Effector memory CD8-positive, alpha-beta T cell (primary cell): ENCODE results near the gene SPNS1.
"Not testable (repeated sequence)": the region's sequence is repeated elsewhere in the genome, so short reads cannot be mapped to it uniquely, and the experiment has no call there.

Source experiments
- ATAC-seq: fragments of 150-1000 bp; cut with Tn5 transposase; replicated peaks from 2 replicates; pipeline ENCODE4 v1.10.0; 2021; ENCODE audit warnings: mild to moderate bottlenecking, moderate library complexity
- DNase-seq, 3 experiments: peaks; one replicate each; pipeline ENCODE4 v3.0.0; 2021
- H3K27ac Mint-ChIP-seq, 2 donors: one replicate each; pipeline ENCODE4 v1.8.0; 2022; ENCODE audit warnings: mild to moderate bottlenecking in 2 of 2, mixed read lengths in 2 of 2, moderate library complexity in 2 of 2
- H3K27me3 Mint-ChIP-seq, 2 donors: one replicate each; pipeline ENCODE4 v1.8.0; 2022; ENCODE audit warnings: mixed read lengths in 2 of 2
- H3K36me3 Mint-ChIP-seq: one replicate; pipeline ENCODE4 v1.8.0; 2022; ENCODE audit warnings: mild to moderate bottlenecking, moderate library complexity, mixed read lengths; ENCODE audit not compliant: insufficient read depth
- H3K4me1 Mint-ChIP-seq, 2 donors: one replicate each; pipeline ENCODE4 v1.8.0; 2022; ENCODE audit warnings: low read depth in 2 of 2, mixed read lengths in 2 of 2
- H3K4me3 Mint-ChIP-seq, 2 donors: one replicate each; pipeline ENCODE4 v1.8.0; 2022; ENCODE audit warnings: mild to moderate bottlenecking in 2 of 2, mixed read lengths in 2 of 2, moderate library complexity in 2 of 2
- H3K9me3 Mint-ChIP-seq, 2 donors: one replicate each; pipeline ENCODE4 v1.8.0; 2022; ENCODE audit warnings: mixed read lengths in 2 of 2

Gene SPNS1

DNA sequence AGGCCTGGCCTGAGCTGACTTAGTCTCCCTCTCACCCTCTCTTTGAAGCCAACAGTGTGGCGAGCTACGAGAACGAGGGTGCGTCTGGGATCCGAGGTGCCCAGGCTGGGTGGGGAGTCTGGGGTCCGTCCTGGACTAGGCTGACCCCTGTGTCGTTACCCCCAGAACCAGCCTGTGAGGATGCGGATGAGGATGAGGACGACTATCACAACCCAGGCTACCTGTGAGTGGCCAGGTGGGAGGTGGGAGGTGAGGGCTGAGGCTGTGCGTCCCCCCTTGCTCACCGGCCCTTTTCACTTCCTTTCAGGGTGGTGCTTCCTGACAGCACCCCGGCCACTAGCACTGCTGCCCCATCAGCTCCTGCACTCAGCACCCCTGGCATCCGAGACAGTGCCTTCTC is 11.9 kb downstream of the SPNS1 start:
- Mint-ChIP-seq H3K27ac (peak overlapping the region; percentile 97), H3K4me3 (peak overlapping the region; percentile 98 to 99), H3K36me3 (peaks cover 61% of the 10 kb centered on the region), H3K4me1 (peaks cover 62% of the 10 kb centered on the region in 2 donors), H3K27me3 (no peaks in the 10 kb centered on the region), H3K9me3 (peaks cover 6 to 10% of the 10 kb centered on the region in 2 donors)
- DNase-seq, result no peak
- no peak for ATAC-seq

DNA sequence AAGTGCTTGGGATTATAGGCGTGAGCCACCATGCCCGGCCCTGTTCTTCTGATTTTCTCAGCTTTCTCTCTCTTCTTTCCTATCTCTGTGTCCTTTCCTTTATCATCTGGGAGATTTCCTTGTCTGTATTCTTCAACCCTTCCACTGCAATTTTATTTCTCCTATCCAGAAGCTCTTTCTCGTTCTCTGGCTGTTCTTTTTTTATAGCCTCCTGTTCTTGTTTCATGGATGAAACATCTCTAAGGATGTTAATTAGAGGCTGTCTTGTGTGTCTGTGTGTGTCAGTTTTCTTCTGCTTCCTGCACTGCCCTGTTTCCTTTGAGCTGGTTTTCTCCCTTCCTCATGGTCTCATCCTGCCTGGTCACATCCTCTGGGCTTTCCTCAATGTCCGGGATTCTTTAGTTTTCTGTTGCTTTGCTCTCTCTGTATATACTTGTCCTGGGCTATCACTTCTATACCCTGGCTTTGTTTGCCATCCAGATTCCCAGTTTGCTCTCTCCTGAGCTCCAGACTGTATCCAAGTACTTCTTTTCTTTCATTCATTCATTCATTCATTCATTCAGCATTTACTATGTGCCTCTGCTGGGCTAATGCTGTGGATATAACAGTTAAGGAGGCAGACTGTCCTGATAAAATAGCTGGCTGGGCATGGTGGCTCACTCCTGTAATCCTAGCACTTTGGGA is 12.7 kb downstream of the SPNS1 start:
- peaks cover 57% of the 10 kb centered on the region for H3K36me3 Mint-ChIP-seq
- H3K9me3 Mint-ChIP-seq, result peaks cover 6 to 10% of the 10 kb centered on the region in 2 donors
- no peaks in the 10 kb centered on the region for H3K27me3 Mint-ChIP-seq
- H3K4me3 Mint-ChIP-seq, result peak overlapping the region; percentile 98 to 99
- ATAC-seq (no peak), DNase-seq (no peak)
- H3K27ac Mint-ChIP-seq, result peak overlapping the region; percentile 97
- H3K4me1 Mint-ChIP-seq, result peaks cover 60 to 62% of the 10 kb centered on the region in 2 donors

DNA sequence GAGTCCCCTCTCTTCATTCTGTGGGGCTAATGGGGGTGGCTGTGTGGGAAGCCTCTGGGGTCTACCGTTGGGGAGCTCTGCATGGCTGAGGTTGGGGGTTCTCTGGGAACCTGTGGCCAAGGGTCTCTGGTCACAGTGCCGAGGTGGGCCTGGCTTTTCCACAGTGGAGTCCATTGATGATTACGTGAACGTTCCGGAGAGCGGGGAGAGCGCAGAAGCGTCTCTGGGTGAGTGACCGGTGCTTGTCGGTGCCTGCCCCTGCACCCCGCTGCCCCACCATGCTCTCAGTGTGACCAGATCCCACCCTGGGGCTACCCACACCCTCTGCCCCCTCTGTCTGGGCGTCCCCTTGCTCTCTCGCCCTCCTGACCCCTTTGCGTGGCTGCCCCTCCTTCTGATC is 14.8 kb downstream of the SPNS1 start:
- ATAC-seq, result no peak

DNA sequence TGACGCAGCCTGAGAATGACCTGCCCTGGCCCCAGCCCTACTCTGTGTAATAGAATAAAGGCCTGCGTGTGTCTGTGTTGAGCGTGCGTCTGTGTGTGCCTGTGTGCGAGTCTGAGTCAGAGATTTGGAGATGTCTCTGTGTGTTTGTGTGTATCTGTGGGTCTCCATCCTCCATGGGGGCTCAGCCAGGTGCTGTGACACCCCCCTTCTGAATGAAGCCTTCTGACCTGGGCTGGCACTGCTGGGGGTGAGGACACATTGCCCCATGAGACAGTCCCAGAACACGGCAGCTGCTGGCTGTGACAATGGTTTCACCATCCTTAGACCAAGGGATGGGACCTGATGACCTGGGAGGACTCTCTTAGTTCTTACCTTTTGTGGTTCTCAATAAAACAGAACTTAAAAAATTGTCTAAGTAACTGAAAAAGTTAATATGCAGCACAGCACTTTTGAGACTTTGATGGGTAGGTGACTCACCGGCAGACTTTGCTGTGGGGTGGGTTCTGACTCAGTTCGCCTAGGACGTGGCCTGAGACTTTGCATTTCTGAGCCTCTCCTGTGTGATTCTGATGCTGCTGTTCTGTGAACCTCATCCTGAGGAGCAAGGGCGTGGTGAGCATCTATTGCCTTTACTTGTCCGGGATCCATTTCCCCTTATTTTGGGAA is 15.9 kb downstream of the SPNS1 start:
- no peak for ATAC-seq
- Mint-ChIP-seq H3K27ac (peak overlapping the region; percentile 97), H3K27me3 (no peaks in the 10 kb centered on the region), H3K4me3 (peak overlapping the region; percentile 68 to 99), H3K36me3 (peaks cover 53% of the 10 kb centered on the region), H3K9me3 (peaks cover 6 to 10% of the 10 kb centered on the region in 2 donors), H3K4me1 (peaks cover 44 to 45% of the 10 kb centered on the region in 2 donors)
- DNase-seq, result no peak

More for the DNA sequence above, 14.8 kb downstream of the SPNS1 start:
- Mint-ChIP-seq H3K4me1 (peaks cover 47 to 51% of the 10 kb centered on the region in 2 donors), H3K27me3 (no peaks in the 10 kb centered on the region), H3K36me3 (peaks cover 54% of the 10 kb centered on the region), H3K4me3 (peak overlapping the region; percentile 68 to 99), H3K9me3 (peaks cover 6 to 10% of the 10 kb centered on the region in 2 donors), H3K27ac (peak overlapping the region; percentile 97)
- DNase-seq, result no peak

DNA sequence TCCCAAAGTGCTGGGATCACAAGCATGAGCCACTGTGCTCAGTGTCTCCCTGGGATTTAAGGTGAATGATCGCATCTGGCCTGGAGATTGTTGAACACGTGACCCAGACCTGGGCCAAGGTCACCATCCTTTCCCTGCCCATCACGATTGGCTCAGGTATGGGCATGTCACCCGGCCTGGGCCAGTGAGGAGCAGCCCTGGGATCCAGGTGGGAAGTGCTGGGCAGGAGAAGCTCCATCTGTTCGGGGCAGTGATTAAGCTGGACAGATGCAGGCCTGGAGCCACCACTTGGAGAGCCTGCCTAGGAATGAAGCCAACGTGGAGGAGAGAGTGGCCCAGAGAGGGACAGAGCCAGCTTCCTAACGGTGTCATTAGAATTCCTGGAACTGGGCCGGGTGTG is 17.1 kb downstream of the SPNS1 start:
- H3K4me3 Mint-ChIP-seq, result no peak overlapping the region
- peaks cover 6 to 10% of the 10 kb centered on the region in 2 donors for H3K9me3 Mint-ChIP-seq
- peak overlapping the region in 1 of 2 donors; percentile 97 for H3K27ac Mint-ChIP-seq
- peaks cover 37% of the 10 kb centered on the region in 2 donors for H3K4me1 Mint-ChIP-seq
- H3K36me3 Mint-ChIP-seq, result peaks cover 44% of the 10 kb centered on the region
- no peaks in the 10 kb centered on the region for H3K27me3 Mint-ChIP-seq
- DNase-seq (no peak), ATAC-seq (no peak)

DNA sequence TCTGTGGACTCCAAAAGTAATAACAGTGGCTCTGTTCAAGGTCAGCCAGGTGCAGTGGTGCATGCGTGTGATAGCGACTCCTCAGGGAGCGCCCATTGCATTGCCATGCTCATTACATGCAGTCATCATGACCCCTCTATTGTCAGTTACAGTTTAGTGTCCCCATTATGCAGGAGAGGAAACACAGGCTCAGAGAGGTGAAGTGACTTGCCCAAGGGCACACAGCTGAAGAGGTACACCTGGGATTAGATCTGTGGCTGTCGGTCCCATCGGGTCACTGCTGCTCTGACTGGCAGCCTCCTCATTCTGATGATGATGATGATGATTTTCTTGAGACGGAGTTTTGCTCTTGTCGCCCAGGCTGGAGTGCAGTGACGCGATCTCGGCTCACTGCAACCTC is 17.9 kb downstream of the SPNS1 start:
- Mint-ChIP-seq H3K9me3 (peaks cover 1 to 2% of the 10 kb centered on the region in 2 donors), H3K27ac (no peak overlapping the region), H3K4me1 (peaks cover 31% of the 10 kb centered on the region in 2 donors), H3K4me3 (no peak overlapping the region), H3K27me3 (no peaks in the 10 kb centered on the region), H3K36me3 (peaks cover 36% of the 10 kb centered on the region)
- no peak for DNase-seq
- no peak for ATAC-seq

DNA sequence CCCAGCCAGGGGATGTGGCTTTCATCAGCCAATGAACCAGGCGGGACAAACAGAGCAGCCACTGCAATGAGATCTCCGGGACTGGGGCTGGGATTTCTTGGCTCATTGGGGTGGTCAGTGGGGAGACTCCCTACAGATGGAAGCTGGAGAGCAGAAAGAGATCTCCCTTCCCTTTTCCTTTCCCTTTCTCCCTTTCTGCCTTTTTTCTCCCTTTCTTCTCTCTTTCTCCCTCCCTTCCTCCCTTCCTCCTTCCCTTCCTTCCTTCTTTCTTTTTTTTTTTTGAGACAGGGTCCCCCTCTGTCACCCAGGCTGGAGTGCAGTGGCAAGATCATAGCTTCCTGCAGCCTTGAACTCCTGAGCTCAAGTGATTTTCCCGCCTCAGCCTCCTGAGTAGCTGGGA is 24.3 kb downstream of the SPNS1 start:
- Mint-ChIP-seq H3K4me1 (no peaks in the 10 kb centered on the region), H3K4me3 (no peak overlapping the region), H3K27me3 (no peaks in the 10 kb centered on the region), H3K27ac (peak overlapping the region in 1 of 2 donors; percentile 23), H3K9me3 (no peaks in the 10 kb centered on the region), H3K36me3 (no peaks in the 10 kb centered on the region)
- DNase-seq (no peak), ATAC-seq (no peak)

DNA sequence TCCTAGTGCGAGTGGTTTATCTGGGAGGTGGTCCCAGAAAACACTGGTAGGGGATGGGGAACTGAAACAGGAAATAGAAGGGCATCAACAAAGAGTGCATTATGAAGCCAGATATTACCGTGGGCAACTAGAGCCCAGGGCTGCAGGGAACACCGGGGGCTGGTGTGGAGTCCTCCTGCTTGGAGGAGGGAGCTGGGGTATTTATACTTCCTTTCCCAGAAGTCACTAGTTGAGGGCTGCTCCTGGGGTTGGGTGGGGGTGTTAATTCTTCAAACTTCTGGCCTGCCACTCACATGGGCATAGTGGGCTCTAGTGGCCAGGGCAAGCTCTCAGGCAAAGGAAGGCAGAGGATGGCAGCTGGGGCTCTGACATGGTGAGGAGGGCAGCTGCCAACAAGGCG is 25.0 kb downstream of the SPNS1 start:
- peak overlapping the region; percentile 23 to 35 for H3K27ac Mint-ChIP-seq
- H3K9me3 Mint-ChIP-seq, result no peaks in the 10 kb centered on the region
- no peak overlapping the region for H3K4me3 Mint-ChIP-seq
- no peaks in the 10 kb centered on the region for H3K27me3 Mint-ChIP-seq
- no peak for ATAC-seq
- no peaks in the 10 kb centered on the region for H3K36me3 Mint-ChIP-seq
- no peak for DNase-seq
- H3K4me1 Mint-ChIP-seq, result no peaks in the 10 kb centered on the region

DNA sequence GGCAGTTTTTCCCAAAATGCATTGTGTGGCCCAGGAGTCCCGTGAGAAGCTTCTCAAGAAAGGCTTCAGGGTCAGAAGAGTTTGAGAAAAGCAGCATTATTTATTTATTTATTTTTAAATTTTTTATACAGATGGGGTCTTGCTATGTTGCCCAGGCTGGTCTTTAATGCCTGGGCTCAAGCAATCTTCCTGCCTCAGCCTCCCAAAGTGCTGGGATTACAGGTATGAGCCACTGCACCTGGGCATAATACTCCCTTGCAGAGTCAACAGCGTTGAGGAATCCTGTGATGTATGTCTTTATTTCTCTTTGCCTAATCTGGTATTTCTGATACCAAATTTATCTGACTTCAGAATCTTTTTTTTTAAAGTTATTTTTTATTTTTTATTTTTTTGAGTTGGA is 25.4 kb downstream of the SPNS1 start:
- ATAC-seq (no peak), DNase-seq (no peak)
- no peaks in the 10 kb centered on the region for H3K27me3 Mint-ChIP-seq
- no peaks in the 10 kb centered on the region for H3K9me3 Mint-ChIP-seq
- H3K4me1 Mint-ChIP-seq, result no peaks in the 10 kb centered on the region
- no peak overlapping the region for H3K4me3 Mint-ChIP-seq
- no peaks in the 10 kb centered on the region for H3K36me3 Mint-ChIP-seq
- no peak overlapping the region for H3K27ac Mint-ChIP-seq

DNA sequence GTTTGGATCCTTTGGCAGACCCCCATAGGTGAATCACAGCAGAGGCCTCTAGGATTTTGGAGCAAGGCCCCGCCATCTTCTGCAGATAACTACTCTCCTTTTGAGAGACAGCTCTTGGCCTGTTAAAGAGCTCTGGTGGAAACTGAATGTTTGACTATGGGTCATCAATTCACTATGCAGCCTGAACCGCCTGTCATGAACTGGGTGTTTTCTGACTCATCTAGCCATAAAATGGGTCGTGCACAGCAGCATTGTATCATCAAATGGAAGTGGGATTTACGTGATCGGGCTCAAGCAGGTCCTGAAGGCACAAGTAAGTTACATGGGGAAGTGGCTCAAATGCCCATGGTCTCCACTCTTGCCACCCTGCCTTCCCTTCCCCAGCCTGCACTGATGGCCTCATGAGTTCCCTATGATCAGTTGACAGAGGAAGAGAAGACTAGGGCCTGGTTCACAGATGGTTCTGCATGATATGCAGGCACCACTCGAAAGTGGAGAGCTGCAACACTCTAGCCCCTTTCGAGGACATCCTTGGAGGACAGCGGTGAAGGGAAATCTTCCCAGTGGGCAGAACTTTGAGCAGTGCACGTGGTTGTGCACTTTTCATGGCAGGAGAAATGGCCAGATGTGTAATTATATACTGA is 30.0 kb downstream of the SPNS1 start:
- not testable (repeated sequence) for H3K4me3 Mint-ChIP-seq, H3K27me3 Mint-ChIP-seq, DNase-seq, ATAC-seq, H3K9me3 Mint-ChIP-seq, H3K36me3 Mint-ChIP-seq, H3K27ac Mint-ChIP-seq
- H3K4me1 Mint-ChIP-seq, result peaks cover 14 to 18% of the 10 kb centered on the region in 2 donors

DNA sequence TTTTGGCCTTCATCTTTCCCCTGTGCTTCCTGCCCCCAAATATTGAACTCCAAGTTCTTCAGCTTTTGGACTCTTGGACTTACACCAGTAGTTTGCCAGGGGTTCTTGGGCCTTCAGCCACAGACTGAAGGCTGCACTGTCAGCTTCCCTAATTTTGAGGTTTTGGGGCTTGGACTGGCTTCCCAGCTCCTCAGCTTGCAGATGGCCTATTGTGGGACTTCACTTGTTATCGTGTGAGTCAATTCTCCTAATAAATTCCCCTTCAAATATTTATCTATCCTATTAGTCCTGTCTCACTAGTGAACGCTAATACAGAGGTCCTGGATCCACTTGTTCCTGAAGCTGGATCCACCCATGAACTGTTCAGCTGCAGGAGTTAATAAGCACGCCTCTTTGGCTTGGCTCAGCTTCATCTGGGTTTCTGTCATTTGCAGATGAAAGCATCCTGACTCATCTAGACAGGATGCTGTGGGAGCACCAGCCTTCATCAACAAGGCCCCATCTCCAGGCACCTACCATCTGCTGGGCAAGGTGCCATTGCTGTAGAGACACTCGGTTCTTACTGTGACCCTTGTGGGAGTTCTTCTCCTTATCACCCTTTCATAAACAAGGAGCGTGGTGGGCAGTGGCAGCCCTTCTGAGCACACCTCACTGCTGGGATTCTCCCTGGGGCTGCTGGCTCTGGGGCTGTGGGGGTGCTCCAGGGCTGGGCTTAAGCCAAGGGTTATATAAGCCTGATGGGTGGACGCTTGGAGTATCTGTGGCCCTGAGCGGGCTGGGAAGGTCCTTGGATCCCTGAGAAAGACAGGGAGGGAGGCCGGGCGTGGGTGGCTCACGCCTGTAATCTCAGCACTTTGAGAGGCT is 33.4 kb downstream of the SPNS1 start:
- peak in 2 of 3 experiments; percentile 31 to 37 for DNase-seq
- peaks cover 22 to 30% of the 10 kb centered on the region in 2 donors for H3K4me1 Mint-ChIP-seq
- H3K27ac Mint-ChIP-seq, result peak overlapping the region; percentile 83 to 92
- H3K27me3 Mint-ChIP-seq, result no peaks in the 10 kb centered on the region
- H3K4me3 Mint-ChIP-seq, result peak overlapping the region; percentile 36 to 60
- ATAC-seq, result peak; percentile 88
- H3K9me3 Mint-ChIP-seq, result no peaks in the 10 kb centered on the region
- H3K36me3 Mint-ChIP-seq, result no peaks in the 10 kb centered on the region

DNA sequence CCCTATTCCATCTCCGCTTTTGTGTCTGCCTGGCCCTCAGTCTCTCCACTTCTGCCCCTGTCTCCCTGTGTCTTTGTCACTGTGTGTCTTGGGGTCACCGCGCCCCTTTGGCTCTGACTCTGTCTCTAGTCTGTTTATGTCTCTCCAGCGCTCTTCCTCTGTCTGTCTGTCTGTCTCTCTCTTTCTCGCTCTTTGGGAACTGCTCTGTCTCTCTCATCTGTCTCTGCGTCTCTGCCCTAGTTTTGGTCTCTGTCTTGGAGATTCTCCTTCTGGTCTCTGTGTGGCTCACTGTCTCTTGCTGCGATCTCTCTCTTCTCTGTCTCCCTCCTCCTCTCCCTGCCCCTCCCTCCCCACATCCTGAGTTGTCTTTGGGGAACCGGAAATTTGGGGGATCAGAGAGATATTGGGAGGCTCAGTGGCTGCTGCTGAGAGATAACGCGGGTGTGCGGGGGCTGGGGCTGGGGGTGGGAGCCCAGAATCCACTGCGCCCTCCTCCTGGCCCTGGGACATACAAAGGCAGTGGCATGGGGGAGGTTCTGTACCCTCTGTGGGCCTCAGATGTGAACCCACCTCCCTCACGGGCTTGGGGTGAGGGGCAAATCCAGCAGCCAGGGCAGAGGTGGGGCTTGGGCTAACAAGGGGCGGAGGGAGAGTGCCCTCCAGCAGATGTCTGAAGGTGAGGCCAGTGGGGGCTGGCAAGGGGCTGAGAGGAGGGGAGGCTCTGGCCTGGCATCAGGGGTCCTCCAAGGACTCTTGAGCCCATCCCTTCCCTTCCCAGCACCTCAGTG is 34.7 kb downstream of the SPNS1 start:
- DNase-seq, result no peak
- Mint-ChIP-seq H3K4me3 (peak overlapping the region; percentile 50 to 60), H3K9me3 (no peaks in the 10 kb centered on the region), H3K27ac (peak overlapping the region; percentile 10 to 83), H3K4me1 (peaks cover 24 to 38% of the 10 kb centered on the region in 2 donors), H3K27me3 (no peaks in the 10 kb centered on the region), H3K36me3 (no peaks in the 10 kb centered on the region)
- no peak for ATAC-seq
